HEK293 (cell line): Measurements from ENCODE around the gene SF3A1.

Experiments
- CTCF ChIA-PET: fragments of 350-600 bp; formaldehyde crosslinking; extraction: SDS; loops from one replicate; lab custom pipeline; 2021; ENCODE audit warnings: antibody characterized with exemption; lab: Yijun Ruan, JAX
- POLR2A ChIA-PET: fragments of 300-600 bp; formaldehyde crosslinking; extraction: SDS; loops from one replicate; lab custom pipeline; 2020; ENCODE audit warnings: antibody characterized with exemption, inconsistent platforms; lab: Yijun Ruan, JAX
- H3K27ac ChIP-seq: fragments of 200-500 bp; sonication (Bioruptor generic); 2 replicates; pipeline ENCODE4 v1.5.1; 2014; ENCODE audit warnings: low read depth, low read length, control low read depth, inconsistent platforms; ENCODE audit errors: extremely low read depth
- H3K36me3 ChIP-seq, 2 experiments: fragments of 200-500 bp in 1 of 2; sonication (Bioruptor generic) in 1 of 2; 1 replicate in 1 of 2; 2 replicates in 1 of 2; pipeline ENCODE4 v1.5.1; 2014 to 2017; ENCODE audit warnings: inconsistent platforms in 2 of 2, low read length in 2 of 2; ENCODE audit not compliant: control insufficient read depth in 2 of 2, insufficient read depth in 1 of 2
- H3K4me1 ChIP-seq: fragments of 200-500 bp; sonication (Bioruptor generic); 2 replicates; pipeline ENCODE4 v1.5.1; 2014; ENCODE audit warnings: mild to moderate bottlenecking, low read length, inconsistent platforms; ENCODE audit not compliant: control insufficient read depth, insufficient read depth
- H3K4me3 ChIP-seq: 2 replicates; pipeline ENCODE4 v1.5.1; 2011; ENCODE audit warnings: low read depth, mild to moderate bottlenecking, control low read depth, low read length, moderate library complexity
- H3K9me3 ChIP-seq: fragments of 200-500 bp; sonication (Bioruptor generic); 2 replicates; pipeline ENCODE4 v1.5.1; 2014; ENCODE audit warnings: low read depth, low read length, inconsistent platforms; ENCODE audit not compliant: control insufficient read depth, insufficient read depth
- BCL11A ChIP-seq: fragments of 450-650 bp; formaldehyde crosslinking; IDR thresholded peaks from 2 replicates; pipeline ENCODE4 v1.5.1; 2016; ENCODE audit warnings: low read depth, missing biosample characterization, missing genetic modification characterization
- GLIS1 ChIP-seq: fragments of 450-650 bp; formaldehyde crosslinking; IDR thresholded peaks from 2 replicates; pipeline ENCODE4 v1.5.1; 2016; ENCODE audit warnings: missing biosample characterization, missing genetic modification characterization
- KLF10 ChIP-seq: fragments of 450-650 bp; IDR thresholded peaks from 2 replicates; pipeline ENCODE4 v1.5.1; 2018; ENCODE audit warnings: missing biosample characterization, mild to moderate bottlenecking, missing genetic modification characterization
- MYNN ChIP-seq: fragments of 450-650 bp; formaldehyde crosslinking; IDR thresholded peaks from 2 replicates; pipeline ENCODE4 v1.5.1; 2016; ENCODE audit warnings: missing biosample characterization, missing genetic modification characterization, borderline replicate concordance
- MZF1 ChIP-seq: fragments of 450-650 bp; formaldehyde crosslinking; IDR thresholded peaks from 2 replicates; pipeline ENCODE4 v1.5.1; 2017; ENCODE audit warnings: missing biosample characterization, missing genetic modification characterization, borderline replicate concordance
- REPIN1 ChIP-seq: fragments of 450-650 bp; formaldehyde crosslinking; IDR thresholded peaks from 2 replicates; pipeline ENCODE4 v1.5.1; 2017; ENCODE audit warnings: missing biosample characterization, missing genetic modification characterization, low read depth
- WT1 ChIP-seq: fragments of 450-650 bp; formaldehyde crosslinking; IDR thresholded peaks from 2 replicates; pipeline ENCODE4 v1.5.1; 2016; ENCODE audit warnings: missing biosample characterization, missing genetic modification characterization
- ZNF292 ChIP-seq: fragments of 450-650 bp; formaldehyde crosslinking; IDR thresholded peaks from 2 replicates; pipeline ENCODE4 v1.5.1; 2016; ENCODE audit warnings: low read depth, missing biosample characterization, missing genetic modification characterization, borderline replicate concordance
- ZNF391 ChIP-seq: fragments of 450-650 bp; formaldehyde crosslinking; IDR thresholded peaks from 2 replicates; pipeline ENCODE4 v1.5.1; 2016; ENCODE audit warnings: low read depth, missing biosample characterization, missing genetic modification characterization, borderline replicate concordance
- ZNF654 ChIP-seq: fragments of 450-650 bp; formaldehyde crosslinking; IDR thresholded peaks from 2 replicates; pipeline ENCODE4 v1.5.1; 2016; ENCODE audit warnings: low read depth, missing biosample characterization, missing genetic modification characterization
- ZNF677 ChIP-seq: fragments of 450-650 bp; IDR thresholded peaks from 2 replicates; pipeline ENCODE4 v1.5.0; 2018; ENCODE audit warnings: missing biosample characterization, mild to moderate bottlenecking, missing genetic modification characterization, moderate library complexity
- ZNF701 ChIP-seq: fragments of 450-650 bp; formaldehyde crosslinking; IDR thresholded peaks from 2 replicates; pipeline ENCODE4 v1.5.1; 2016; ENCODE audit warnings: missing biosample characterization, missing genetic modification characterization
- ZNF747 ChIP-seq: fragments of 450-650 bp; formaldehyde crosslinking; IDR thresholded peaks from 2 replicates; pipeline ENCODE4 v1.5.1; 2016; ENCODE audit warnings: missing biosample characterization, missing genetic modification characterization
- TF ChIP-seq, protein P1 (sequence below): fragments of 450-650 bp; formaldehyde crosslinking; IDR thresholded peaks from 2 replicates; pipeline ENCODE4 v1.5.1; 2016; ENCODE audit warnings: missing biosample characterization, missing genetic modification characterization
- TF ChIP-seq, protein P2 (sequence below): fragments of 450-650 bp; formaldehyde crosslinking; optimal IDR thresholded peaks from 2 replicates; pipeline ENCODE3; 2016; ENCODE audit warnings: missing biosample characterization, mild to moderate bottlenecking, missing genetic modification characterization
- TF ChIP-seq, protein P3 (sequence below): fragments of 450-650 bp; formaldehyde crosslinking; IDR thresholded peaks from 2 replicates; pipeline ENCODE4 v1.5.1; 2016; ENCODE audit warnings: missing biosample characterization, missing genetic modification characterization, low read depth
- TF ChIP-seq, protein P4 (sequence below): sonication (generic); formaldehyde crosslinking; IDR thresholded peaks from 2 replicates; pipeline ENCODE4 v1.8.1; 2022; ENCODE audit warnings: mild to moderate bottlenecking, moderate library complexity, missing genetic modification reagents

SF3A1 gene

DNA sequence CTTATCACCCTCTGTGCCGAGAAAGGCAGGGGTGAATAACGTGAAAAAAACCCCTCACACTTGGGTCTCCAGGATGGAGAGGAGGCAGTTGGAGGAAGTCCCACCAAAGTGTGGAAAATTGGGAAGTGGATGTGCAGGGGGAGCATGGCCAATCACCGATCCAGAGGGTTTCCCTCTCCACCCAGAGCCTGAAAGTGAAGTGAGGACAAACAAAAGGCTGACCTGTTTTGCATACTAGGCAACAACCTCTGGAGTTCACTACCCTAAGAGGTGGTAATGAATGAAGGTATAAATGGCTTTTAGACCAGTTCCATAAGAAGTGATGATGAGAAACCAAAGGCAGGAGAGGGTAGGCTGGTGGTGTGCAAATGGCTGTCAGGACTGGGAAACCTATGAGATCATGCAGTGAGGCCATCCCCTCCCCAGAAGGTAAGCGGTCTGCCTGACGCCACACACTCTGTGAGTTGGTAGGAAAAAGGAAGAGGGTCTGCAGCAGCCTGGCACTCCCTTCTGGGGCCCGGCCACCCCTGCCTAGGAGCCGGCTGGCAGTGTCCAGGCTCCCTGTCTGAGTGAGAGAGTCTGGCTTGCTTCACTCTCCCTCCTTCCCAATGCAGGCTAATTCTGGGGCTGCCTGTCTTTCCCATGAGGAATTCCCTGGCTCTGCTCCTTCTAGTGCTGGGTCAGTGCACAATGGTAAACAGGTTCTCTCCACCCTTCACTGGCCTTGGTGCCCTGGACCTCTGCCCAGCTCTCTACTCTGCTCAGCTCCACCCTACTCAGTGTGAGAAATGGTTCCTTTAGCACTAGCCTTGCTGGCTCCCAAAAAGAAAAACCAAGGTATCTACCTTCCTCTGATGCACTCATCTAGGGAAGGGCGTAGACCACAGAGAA lies 45.6 kb downstream of the SF3A1 start:
- no peak overlapping the region for H3K4me3 ChIP-seq
- no peak overlapping the region for H3K27ac ChIP-seq
- H3K9me3 ChIP-seq: no peaks in the 10 kb centered on the region
- ChIA-PET POLR2A (interaction anchor here (0.8 to 1.6 kb wide), 2 partner anchors 15 to 16 kb away, joined by 3 to 6 read pairs; partner anchors contain the start of gene TBC1D10A), CTCF (interaction anchor here (0.7 to 2.2 kb wide), 5 partner anchors 11 to 168 kb away, joined by 3 to 7 read pairs (median 3); partner anchors contain the start of gene RNF215)
- H3K36me3 ChIP-seq: peaks cover 0 to 5% of the 10 kb centered on the region in 2 experiments; a peak in 1 of 3 replicates
- H3K4me1 ChIP-seq: no peaks in the 10 kb centered on the region
- TF ChIP-seq REPIN1 (no peak), ZNF391 (no peak), ZNF292 (tag by site-specific recombination) (no peak)
- TF ChIP-seq, protein P1, sequence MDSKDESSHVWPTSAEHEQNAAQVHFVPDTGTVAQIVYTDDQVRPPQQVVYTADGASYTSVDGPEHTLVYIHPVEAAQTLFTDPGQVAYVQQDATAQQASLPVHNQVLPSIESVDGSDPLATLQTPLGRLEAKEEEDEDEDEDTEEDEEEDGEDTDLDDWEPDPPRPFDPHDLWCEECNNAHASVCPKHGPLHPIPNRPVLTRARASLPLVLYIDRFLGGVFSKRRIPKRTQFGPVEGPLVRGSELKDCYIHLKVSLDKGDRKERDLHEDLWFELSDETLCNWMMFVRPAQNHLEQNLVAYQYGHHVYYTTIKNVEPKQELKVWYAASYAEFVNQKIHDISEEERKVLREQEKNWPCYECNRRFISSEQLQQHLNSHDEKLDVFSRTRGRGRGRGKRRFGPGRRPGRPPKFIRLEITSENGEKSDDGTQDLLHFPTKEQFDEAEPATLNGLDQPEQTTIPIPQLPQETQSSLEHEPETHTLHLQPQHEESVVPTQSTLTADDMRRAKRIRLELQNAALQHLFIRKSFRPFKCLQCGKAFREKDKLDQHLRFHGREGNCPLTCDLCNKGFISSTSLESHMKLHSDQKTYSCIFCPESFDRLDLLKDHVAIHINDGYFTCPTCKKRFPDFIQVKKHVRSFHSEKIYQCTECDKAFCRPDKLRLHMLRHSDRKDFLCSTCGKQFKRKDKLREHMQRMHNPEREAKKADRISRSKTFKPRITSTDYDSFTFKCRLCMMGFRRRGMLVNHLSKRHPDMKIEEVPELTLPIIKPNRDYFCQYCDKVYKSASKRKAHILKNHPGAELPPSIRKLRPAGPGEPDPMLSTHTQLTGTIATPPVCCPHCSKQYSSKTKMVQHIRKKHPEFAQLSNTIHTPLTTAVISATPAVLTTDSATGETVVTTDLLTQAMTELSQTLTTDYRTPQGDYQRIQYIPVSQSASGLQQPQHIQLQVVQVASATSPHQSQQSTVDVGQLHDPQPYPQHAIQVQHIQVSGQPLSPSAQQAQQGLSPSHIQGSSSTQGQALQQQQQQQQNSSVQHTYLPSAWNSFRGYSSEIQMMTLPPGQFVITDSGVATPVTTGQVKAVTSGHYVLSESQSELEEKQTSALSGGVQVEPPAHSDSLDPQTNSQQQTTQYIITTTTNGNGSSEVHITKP (tag by site-specific recombination): peak; percentile 76
- TF ChIP-seq, protein P2, sequence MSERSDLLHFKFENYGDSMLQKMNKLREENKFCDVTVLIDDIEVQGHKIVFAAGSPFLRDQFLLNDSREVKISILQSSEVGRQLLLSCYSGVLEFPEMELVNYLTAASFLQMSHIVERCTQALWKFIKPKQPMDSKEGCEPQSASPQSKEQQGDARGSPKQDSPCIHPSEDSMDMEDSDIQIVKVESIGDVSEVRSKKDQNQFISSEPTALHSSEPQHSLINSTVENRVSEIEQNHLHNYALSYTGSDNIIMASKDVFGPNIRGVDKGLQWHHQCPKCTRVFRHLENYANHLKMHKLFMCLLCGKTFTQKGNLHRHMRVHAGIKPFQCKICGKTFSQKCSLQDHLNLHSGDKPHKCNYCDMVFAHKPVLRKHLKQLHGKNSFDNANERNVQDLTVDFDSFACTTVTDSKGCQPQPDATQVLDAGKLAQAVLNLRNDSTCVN (tag by site-specific recombination): no peak

DNA sequence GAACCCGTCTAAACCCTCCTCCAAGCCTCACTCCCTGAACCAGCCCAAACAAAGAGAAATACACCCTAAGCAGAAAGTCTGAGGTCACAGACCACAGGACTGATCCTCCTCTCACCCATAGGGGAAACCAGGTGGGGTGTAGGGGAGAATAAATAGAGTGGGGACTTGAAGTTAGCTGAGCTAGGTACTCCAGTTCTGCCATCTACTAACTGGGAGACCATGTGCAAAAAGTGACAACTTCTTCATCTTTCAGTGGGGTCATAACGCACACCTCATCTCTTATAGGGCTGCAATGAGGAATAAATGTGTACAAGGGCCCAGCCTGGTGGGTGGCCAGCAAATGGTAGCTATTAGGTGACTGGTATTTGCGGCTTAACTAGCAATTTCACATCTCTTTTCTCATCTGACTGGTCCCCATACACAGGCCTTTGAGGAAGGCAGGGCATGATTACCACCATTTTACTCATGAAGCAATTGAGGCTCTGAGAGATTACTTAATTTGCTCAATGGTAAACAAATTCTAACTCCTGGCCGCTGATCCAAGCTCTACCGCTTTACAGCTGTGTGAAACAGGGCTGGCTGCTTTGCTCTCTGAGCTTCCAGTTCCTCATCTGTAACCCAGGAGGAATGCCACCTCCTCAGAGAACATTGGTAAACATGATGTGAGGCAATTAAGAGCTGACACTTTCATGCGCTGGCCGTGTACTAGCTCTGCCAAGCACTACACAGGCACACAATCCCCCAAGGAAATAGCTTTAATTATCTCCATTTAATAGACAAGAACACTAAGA lies 46.5 kb downstream of the SF3A1 start:
- peak; percentile 72 for TF ChIP-seq GLIS1 (tag by site-specific recombination)
- TF ChIP-seq, protein P3, sequence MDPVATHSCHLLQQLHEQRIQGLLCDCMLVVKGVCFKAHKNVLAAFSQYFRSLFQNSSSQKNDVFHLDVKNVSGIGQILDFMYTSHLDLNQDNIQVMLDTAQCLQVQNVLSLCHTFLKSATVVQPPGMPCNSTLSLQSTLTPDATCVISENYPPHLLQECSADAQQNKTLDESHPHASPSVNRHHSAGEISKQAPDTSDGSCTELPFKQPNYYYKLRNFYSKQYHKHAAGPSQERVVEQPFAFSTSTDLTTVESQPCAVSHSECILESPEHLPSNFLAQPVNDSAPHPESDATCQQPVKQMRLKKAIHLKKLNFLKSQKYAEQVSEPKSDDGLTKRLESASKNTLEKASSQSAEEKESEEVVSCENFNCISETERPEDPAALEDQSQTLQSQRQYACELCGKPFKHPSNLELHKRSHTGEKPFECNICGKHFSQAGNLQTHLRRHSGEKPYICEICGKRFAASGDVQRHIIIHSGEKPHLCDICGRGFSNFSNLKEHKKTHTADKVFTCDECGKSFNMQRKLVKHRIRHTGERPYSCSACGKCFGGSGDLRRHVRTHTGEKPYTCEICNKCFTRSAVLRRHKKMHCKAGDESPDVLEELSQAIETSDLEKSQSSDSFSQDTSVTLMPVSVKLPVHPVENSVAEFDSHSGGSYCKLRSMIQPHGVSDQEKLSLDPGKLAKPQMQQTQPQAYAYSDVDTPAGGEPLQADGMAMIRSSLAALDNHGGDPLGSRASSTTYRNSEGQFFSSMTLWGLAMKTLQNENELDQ (tag by site-specific recombination): no peak
- no peaks in the 10 kb centered on the region for H3K9me3 ChIP-seq
- ChIA-PET CTCF (interaction anchor here (0.8 to 2.2 kb wide), 4 partner anchors 12 to 77 kb away, joined by 3 to 7 read pairs (median 3); partner anchors contain the start of gene RNF215), POLR2A (interaction anchor here (1.5 to 1.6 kb wide), 2 partner anchors 17 to 20 kb away, joined by 5 to 6 read pairs; partner anchors contain the start of gene TBC1D10A)
- no peak overlapping the region for H3K4me3 ChIP-seq
- no peaks in the 10 kb centered on the region for H3K4me1 ChIP-seq
- H3K27ac ChIP-seq: no peak overlapping the region
- H3K36me3 ChIP-seq: no peaks in the 10 kb centered on the region

DNA sequence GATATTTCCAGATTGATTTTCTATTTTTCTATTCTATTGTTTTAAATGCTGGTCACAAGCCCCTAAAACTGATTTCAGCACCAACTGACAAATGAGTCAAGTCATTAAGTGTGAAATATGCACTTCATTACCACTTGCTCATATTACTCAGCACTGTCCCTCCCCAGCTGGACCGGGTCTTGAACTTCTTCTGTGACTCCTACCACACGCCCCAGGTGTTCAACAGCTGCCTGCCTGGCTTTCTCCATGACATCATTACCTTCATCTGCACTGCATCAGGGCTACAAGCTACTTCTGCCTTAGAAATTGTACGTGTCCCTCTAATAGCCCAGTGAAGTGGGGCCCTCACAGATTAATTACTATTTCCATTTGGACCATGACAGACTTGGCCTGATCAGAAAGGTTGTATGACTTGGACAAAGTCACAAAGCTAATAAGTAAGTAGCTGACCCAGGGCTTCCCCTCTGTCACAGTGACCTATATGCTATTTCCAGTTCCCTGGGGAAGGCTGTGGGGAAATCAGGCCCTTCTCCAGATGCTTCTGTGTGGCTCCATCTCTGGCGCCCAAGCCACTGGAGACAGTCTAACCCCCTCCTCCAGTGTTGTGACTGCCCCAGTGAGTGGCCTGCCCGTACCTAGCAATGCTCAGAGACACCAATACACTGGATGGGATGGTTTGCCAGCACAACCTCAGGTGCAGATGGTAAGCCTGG lies 48.0 kb downstream of the SF3A1 start:
- H3K27ac ChIP-seq: no peak overlapping the region
- peaks cover 0 to 11% of the 10 kb centered on the region in 2 experiments; a peak in 1 of 3 replicates for H3K36me3 ChIP-seq
- POLR2A ChIA-PET: interaction anchor here (0.8 to 1.7 kb wide), 2 partner anchors 18 to 48 kb away, joined by 3 to 6 read pairs; partner anchors contain the start of genes CCDC157, SF3A1 and TBC1D10A
- H3K4me3 ChIP-seq: no peak overlapping the region
- no peaks in the 10 kb centered on the region for H3K9me3 ChIP-seq
- CTCF ChIA-PET: interaction anchor here (1.5 to 2.1 kb wide), 2 partner anchors 20 to 21 kb away, joined by 3 to 7 read pairs; partner anchors contain the start of gene CASTOR1
- H3K4me1 ChIP-seq: no peaks in the 10 kb centered on the region
- TF ChIP-seq MYNN (tag by site-specific recombination) (no peak), BCL11A (tag by site-specific recombination) (no peak), KLF10 (tag by site-specific recombination) (0 out of 2 replicates have a peak, but pooled peaks have one; percentile 22), WT1 (tag by site-specific recombination) (no peak), MZF1 (tag by site-specific recombination) (no peak), ZNF701 (tag by site-specific recombination) (no peak), ZNF654 (tag by site-specific recombination) (no peak), ZNF677 (no peak), ZNF747 (tag by site-specific recombination) (no peak)
- TF ChIP-seq, protein P4, sequence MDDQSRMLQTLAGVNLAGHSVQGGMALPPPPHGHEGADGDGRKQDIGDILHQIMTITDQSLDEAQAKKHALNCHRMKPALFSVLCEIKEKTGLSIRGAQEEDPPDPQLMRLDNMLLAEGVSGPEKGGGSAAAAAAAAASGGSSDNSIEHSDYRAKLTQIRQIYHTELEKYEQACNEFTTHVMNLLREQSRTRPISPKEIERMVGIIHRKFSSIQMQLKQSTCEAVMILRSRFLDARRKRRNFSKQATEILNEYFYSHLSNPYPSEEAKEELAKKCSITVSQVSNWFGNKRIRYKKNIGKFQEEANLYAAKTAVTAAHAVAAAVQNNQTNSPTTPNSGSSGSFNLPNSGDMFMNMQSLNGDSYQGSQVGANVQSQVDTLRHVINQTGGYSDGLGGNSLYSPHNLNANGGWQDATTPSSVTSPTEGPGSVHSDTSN (CRISPR knock-in tag): no peak
